Measurements from ENCODE around the gene TSPAN13.

GRCh38 chr7:16778476-16778875 lies 24.9 kb downstream of the TSPAN13 start:
- TF ChIP-seq, protein P1, sequence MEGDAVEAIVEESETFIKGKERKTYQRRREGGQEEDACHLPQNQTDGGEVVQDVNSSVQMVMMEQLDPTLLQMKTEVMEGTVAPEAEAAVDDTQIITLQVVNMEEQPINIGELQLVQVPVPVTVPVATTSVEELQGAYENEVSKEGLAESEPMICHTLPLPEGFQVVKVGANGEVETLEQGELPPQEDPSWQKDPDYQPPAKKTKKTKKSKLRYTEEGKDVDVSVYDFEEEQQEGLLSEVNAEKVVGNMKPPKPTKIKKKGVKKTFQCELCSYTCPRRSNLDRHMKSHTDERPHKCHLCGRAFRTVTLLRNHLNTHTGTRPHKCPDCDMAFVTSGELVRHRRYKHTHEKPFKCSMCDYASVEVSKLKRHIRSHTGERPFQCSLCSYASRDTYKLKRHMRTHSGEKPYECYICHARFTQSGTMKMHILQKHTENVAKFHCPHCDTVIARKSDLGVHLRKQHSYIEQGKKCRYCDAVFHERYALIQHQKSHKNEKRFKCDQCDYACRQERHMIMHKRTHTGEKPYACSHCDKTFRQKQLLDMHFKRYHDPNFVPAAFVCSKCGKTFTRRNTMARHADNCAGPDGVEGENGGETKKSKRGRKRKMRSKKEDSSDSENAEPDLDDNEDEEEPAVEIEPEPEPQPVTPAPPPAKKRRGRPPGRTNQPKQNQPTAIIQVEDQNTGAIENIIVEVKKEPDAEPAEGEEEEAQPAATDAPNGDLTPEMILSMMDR (IDR thresholded peaks at IDR 0.05; ENCODE audit: insufficient read depth, low read depth, low read length), result no peak
- no peak for TF ChIP-seq EZH2 (IDR thresholded peaks at IDR 0.05; ENCODE audit: insufficient read depth, low read length)
